Measurements from ENCODE around the gene CBX3.
"Not testable (repeated sequence)": the region's sequence is repeated elsewhere in the genome, so short reads cannot be mapped to it uniquely, and the experiment has no call there.

CBX3 gene

DNA sequence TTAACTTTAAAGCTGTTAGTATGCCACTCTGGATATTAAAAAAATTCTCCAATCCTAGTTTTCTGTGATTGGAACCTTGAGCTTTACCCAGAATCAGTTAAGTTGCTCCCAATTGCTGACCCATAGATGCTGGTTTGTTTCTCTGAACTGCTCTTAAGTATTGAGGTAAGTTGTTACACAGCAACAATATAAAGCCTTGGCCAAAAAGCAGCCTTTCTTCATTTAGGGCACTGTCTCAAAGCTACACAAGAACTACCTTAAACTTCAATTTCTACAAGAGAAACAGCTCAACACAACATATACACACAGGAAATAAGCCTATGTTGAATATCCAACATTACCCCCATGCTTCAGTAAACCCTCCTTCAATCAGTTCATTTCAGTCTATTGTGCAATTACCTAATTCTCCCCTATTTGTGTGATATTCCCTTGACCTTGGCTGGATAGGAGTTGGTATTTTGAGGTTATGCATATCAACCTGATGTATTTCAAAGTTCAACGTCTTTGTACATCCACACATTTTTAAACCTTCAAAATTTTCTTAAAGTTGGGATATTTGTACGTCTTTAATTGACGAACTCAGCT lies 12.5 kb upstream of the CBX3 start:
- Histone ChIP-seq H3K4me1 (ENCODE audit: insufficient read depth, low read length) (no peaks in the 10 kb centered on the region), H3K9ac (ENCODE audit: low read depth, low read length) (no peak overlapping the region), H3K9me3 (ENCODE audit: control insufficient read depth, insufficient read depth, low read length) (no peaks in the 10 kb centered on the region), H3K36me3 (ENCODE audit: insufficient read depth, low read length) (peaks cover 35% of the 10 kb centered on the region)

DNA sequence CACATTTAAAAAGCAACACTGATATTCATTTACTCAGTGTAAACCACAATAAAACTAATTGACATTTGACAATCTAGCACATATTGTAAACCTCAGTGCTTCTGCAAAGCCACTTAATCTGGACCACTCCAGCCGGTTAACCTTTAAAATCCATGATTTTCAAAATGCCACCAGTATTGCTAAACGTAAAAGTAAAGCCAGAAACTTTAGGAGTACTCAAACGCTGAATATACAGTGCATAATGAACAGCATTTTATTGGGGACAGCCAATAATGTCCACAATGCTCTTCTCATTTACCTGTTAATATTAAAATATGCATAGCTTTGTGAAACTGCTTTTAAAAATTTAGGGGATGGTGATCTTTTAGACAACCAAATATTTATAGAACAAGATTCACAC lies 11.8 kb upstream of the CBX3 start:
- peaks cover 41% of the 10 kb centered on the region for H3K36me3 ChIP-seq (ENCODE audit: insufficient read depth, low read length)
- H3K9me3 ChIP-seq (ENCODE audit: control insufficient read depth, insufficient read depth, low read length), result no peaks in the 10 kb centered on the region
- no peak overlapping the region for H3K9ac ChIP-seq (ENCODE audit: low read depth, low read length)
- H3K4me1 ChIP-seq (ENCODE audit: insufficient read depth, low read length), result no peaks in the 10 kb centered on the region

DNA sequence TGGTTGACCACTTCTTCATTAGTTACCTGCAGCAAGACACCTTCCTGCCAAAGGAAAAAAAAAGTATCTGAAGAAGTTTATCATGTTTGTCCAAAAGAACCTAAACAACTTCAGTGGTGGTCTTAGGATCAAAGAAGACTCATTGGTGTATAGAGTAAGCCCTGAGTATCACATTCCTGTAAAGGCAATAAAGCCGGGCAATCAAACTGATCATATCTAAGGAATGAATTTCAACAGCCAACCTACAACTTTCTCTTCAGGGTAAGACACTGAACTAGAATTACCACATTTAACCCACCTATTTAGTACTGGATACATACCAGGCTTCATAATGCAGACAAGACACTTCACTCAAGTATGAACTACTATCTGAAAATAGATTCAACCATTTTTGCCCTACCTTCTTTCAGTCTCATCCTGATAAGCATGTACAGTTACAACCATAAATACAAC lies 11.1 kb upstream of the CBX3 start:
- no peaks in the 10 kb centered on the region for H3K9me3 ChIP-seq (ENCODE audit: control insufficient read depth, insufficient read depth, low read length)
- H3K4me1 ChIP-seq (ENCODE audit: insufficient read depth, low read length), result no peaks in the 10 kb centered on the region
- H3K9ac ChIP-seq (ENCODE audit: low read depth, low read length), result no peak overlapping the region
- peaks cover 45% of the 10 kb centered on the region for H3K36me3 ChIP-seq (ENCODE audit: insufficient read depth, low read length)

DNA sequence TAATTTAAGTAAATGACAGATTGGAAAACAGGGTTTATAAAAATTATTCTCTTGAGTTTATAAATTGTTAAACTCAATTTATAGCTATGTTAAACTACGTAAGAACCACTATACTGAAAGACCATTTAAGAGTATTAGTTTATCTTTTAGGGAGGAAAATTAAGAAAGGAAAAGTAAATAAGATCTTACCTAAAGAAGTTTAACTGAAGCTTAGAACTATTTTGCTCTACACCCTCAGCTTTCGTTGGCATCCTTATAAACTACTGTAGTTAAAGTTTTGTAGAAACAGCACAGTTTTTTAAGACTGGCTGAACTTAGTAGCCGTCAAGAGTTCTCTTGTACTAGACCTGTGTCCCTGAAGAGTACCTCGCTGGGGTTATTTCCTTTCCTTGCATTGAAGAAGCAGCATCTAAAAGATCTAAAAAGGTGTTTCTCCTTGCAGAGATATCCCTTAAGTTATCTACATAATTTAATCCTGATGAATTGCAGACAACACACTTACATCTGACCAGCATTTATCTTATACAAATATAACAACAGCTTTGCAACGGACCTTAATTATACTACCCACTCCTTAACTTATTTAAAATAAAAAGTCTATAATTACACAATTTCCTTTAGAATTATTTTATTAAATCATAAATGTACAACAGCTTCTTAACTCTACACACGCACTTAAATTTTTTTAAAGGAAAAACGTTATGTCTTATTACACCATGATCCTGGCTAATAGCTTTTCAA lies 10.1 kb upstream of the CBX3 start:
- peaks cover 52% of the 10 kb centered on the region for H3K36me3 ChIP-seq (ENCODE audit: insufficient read depth, low read length)
- H3K9me3 ChIP-seq (ENCODE audit: control insufficient read depth, insufficient read depth, low read length), result no peaks in the 10 kb centered on the region
- no peak overlapping the region for H3K9ac ChIP-seq (ENCODE audit: low read depth, low read length)
- peaks cover 2% of the 10 kb centered on the region; the same call in 1 of the 2 replicates for H3K4me1 ChIP-seq (ENCODE audit: insufficient read depth, low read length)

DNA sequence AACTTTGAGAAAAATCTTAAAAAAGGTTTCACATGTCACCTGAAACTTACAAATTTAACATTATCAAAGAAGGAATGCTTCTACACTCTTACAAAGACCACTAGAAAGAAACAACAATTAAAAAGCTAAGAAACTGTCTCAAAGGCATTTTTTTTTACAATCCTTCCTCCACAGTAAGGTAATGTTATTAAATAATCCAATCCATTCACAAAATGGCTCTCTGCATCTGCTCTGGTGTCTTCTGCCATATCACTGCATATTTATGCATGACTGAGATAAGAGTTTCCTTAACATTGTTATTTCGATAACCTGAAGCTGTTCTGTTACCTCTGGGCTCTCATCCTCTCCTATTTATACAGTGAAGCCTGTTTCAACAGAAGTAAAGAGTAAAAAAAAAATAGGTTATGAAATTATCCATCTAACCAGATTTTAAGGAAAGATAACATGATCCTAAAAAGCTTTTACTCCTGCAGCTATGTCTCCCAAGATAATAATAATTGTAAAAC lies 9.5 kb upstream of the CBX3 start:
- H3K4me1 ChIP-seq (ENCODE audit: insufficient read depth, low read length), result peaks cover 8% of the 10 kb centered on the region; the same call in 1 of the 2 replicates

DNA sequence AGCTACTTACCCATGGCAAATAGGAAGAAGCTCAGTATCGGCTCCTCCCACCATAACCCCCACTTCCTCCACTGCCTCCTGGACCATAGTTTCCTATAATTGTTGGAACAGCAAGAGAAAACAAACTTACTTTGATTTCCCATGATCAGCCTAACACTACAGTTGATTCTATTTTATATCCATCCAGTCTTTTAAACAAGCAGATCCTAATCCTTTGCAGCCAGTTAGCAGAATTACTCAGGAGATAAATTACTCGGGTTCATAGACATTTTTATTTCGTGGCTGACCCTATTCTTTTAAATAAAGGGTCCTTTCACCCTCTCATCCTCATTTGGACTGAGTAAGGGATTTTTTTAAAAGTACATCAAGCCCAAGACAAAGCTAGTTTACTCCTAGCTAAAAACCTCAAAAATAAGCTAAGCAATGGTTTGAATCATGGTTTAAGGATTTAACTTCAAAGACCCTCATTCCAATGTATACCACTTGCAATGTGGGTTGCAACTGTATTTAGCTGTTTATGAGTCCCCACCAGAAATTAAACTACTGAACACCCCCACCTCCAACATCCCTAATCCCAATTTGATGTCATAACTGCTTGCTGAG lies 9.0 kb upstream of the CBX3 start:
- H3K9me3 ChIP-seq (ENCODE audit: control insufficient read depth, insufficient read depth, low read length), result no peaks in the 10 kb centered on the region
- H3K9ac ChIP-seq (ENCODE audit: low read depth, low read length), result no peak overlapping the region
- H3K4me1 ChIP-seq (ENCODE audit: insufficient read depth, low read length), result peaks cover 12% of the 10 kb centered on the region; the same call in 1 of the 2 replicates
- peaks cover 64% of the 10 kb centered on the region for H3K36me3 ChIP-seq (ENCODE audit: insufficient read depth, low read length)

More for the DNA sequence above, 9.5 kb upstream of the CBX3 start:
- Histone ChIP-seq H3K9ac (ENCODE audit: low read depth, low read length) (no peak overlapping the region), H3K36me3 (ENCODE audit: insufficient read depth, low read length) (peaks cover 58% of the 10 kb centered on the region), H3K9me3 (ENCODE audit: control insufficient read depth, insufficient read depth, low read length) (no peaks in the 10 kb centered on the region)

DNA sequence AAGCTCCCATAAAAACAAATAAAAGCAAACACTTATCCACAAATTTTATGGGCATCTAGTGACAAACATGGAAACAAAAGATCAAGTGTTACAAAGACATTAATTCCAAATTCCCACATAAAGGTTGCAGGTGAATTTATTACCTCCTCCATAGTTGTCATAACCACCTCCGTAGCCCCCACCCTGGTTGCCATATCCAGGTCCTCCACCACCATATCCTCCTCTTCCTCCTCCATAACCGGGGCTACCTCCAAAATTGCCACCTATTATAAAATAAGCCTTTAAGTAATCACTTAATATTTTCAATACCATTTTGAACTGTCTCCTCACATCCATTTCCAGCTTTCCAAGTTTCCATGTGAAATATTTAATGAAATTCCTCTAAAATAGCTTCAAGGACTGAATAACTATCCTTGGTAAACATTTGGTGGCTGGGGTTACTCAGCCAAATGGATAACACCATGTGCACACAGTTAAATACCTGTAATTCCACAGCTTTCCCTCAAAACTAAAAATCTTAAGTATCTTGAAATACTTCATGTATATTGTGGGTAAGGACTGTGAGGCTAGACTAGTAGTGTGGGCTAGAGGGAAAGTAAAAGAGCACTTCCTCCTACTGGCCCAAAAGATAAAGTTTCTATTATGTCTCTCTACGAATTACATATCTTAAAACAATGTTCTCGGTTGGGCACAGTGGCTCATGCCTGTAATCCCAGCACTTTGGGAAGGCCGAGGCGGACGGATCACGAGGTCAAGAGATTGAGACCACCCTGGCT lies 7.9 kb upstream of the CBX3 start:
- H3K9ac ChIP-seq (ENCODE audit: low read depth, low read length), result no peak overlapping the region
- peaks cover 12% of the 10 kb centered on the region; the same call in 1 of the 2 replicates for H3K4me1 ChIP-seq (ENCODE audit: insufficient read depth, low read length)
- no peaks in the 10 kb centered on the region for H3K9me3 ChIP-seq (ENCODE audit: control insufficient read depth, insufficient read depth, low read length)
- H3K36me3 ChIP-seq (ENCODE audit: insufficient read depth, low read length), result peaks cover 68% of the 10 kb centered on the region

DNA sequence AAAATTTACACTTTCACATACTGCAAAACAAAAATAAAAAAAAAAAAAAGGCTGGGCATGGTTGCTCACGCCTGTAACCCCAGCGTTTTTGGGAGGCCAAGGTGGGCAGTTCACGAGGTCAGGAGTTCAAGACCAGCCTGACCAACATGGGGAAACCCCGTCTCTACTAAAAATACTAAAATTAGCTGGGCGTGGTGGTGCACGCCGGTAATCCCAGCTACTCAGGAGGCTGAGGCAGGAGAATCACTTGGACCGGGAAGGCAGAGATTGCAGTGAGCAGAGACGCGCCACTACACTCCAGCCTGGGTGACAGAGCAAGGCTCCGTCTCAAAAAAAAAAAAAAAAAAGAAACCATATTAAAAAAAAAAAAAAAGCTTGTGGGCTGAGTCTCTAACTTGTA lies 6.8 kb upstream of the CBX3 start:
- peaks cover 79% of the 10 kb centered on the region for H3K36me3 ChIP-seq (ENCODE audit: insufficient read depth, low read length)

DNA sequence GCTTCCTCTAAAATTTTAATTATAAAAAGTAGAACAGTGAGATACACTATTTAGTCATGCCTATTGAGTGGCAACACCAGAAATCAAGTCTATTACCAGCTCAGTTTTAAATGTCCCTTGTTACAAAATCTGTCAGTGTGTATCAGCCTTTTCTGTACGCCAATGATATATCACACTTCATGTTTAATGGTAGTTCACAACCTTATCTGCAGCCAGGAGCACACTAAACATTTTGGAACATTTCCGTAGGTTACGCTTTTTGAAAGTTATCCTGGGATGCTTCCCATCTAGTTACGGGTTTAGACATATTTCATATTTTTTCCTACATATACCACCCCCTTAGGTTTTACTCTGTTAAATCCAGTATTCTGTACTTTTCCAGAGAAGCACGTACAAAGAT lies 6.4 kb upstream of the CBX3 start:
- peaks cover 12% of the 10 kb centered on the region; the same call in 1 of the 2 replicates for H3K4me1 ChIP-seq (ENCODE audit: insufficient read depth, low read length)
- peaks cover 77% of the 10 kb centered on the region for H3K36me3 ChIP-seq (ENCODE audit: insufficient read depth, low read length)
- no peak overlapping the region for H3K9ac ChIP-seq (ENCODE audit: low read depth, low read length)
- H3K9me3 ChIP-seq (ENCODE audit: control insufficient read depth, insufficient read depth, low read length), result no peaks in the 10 kb centered on the region

More for the DNA sequence above, 6.8 kb upstream of the CBX3 start:
- H3K9me3 ChIP-seq (ENCODE audit: control insufficient read depth, insufficient read depth, low read length); H3K9ac ChIP-seq (ENCODE audit: low read depth, low read length): not testable (repeated sequence)
- peaks cover 12% of the 10 kb centered on the region; the same call in 1 of the 2 replicates for H3K4me1 ChIP-seq (ENCODE audit: insufficient read depth, low read length)

DNA sequence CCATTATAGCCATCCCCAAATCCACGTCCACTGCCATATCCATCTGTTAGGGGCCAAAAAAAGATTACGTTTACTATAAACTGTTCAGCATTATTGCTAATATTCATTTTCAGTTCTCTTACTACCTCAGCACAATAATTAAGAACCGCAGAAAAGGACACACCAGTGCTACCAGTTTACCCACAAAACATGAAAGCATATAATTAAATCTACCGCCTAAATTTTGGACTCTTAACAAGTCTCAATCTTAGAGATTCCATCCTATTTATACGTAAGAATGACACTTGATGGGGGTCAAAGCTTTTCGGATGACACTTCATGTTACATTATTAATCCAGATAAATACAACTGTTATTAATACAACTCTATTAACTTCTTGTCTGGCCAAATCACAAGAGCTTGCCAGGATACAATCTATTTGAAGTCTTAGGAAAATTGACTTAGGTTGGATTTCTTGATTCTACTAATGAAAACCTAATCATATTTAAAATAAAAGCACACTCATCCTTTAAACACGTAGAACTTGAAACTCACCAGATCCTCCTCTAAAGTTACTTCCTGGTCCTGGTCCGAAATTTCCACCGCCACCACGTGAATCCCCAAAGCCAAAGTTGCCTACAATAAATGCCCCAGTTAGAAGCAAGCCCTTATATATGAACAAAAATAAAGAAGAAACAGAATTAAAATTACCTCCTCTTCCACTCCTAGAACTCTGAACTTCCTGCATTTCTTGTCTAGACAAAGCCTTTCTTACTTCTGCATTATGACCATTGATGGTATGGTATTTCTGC lies 5.5 kb upstream of the CBX3 start:
- peaks cover 69% of the 10 kb centered on the region for H3K36me3 ChIP-seq (ENCODE audit: insufficient read depth, low read length)
- H3K9me3 ChIP-seq (ENCODE audit: control insufficient read depth, insufficient read depth, low read length), result no peaks in the 10 kb centered on the region
- no peak overlapping the region for H3K9ac ChIP-seq (ENCODE audit: low read depth, low read length)
- peaks cover 12% of the 10 kb centered on the region; the same call in 1 of the 2 replicates for H3K4me1 ChIP-seq (ENCODE audit: insufficient read depth, low read length)

DNA sequence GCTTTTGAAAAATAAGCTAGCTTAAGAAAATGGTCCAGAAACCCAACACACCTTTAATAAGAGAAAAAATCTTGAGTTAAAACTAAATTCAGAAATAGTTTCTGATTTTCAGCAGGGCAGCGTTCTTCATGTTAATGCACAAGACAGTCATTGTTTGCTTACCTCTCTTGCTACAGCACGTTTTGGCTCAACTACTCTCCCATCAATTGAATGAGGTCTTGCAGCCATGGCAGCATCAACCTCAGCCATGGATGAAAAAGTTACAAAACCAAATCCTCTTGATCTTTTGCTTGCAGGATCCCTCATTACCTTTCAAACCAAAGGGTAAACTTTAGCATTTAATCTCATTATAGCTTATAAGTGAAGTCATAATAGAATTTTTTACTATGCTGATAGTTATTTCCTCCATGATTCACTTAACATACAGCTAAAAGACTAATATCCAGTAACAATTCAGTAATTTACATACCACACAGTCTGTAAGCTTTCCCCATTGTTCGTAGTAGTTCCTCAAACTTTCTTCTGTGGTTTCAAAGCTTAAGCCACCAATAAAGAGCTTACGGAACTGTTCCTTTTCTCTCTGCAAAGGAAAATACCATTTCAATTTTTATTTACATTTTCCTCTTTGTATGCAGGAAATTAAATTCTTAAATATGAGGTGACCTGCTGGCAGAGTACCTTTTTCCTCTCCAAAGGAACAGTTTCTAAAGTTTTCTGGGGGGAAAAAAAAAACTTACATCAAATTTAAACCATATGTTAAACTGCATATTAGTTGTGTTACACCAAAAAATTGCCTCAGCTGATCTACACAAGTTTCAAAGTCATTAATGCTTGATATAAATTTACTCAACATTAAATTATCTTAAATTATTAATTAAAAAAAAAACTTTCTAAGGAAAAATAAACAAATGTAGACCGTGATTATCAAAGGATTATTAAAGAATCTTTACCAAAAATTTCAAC lies 4.1 kb upstream of the CBX3 start:
- peak overlapping the region; percentile 99; the same call in 1 of the 2 replicates for H3K9ac ChIP-seq (ENCODE audit: low read depth, low read length)
- H3K36me3 ChIP-seq (ENCODE audit: insufficient read depth, low read length), result peaks cover 60% of the 10 kb centered on the region
- peaks cover 12% of the 10 kb centered on the region; the same call in 1 of the 2 replicates for H3K4me1 ChIP-seq (ENCODE audit: insufficient read depth, low read length)
- H3K9me3 ChIP-seq (ENCODE audit: control insufficient read depth, insufficient read depth, low read length), result no peaks in the 10 kb centered on the region

DNA sequence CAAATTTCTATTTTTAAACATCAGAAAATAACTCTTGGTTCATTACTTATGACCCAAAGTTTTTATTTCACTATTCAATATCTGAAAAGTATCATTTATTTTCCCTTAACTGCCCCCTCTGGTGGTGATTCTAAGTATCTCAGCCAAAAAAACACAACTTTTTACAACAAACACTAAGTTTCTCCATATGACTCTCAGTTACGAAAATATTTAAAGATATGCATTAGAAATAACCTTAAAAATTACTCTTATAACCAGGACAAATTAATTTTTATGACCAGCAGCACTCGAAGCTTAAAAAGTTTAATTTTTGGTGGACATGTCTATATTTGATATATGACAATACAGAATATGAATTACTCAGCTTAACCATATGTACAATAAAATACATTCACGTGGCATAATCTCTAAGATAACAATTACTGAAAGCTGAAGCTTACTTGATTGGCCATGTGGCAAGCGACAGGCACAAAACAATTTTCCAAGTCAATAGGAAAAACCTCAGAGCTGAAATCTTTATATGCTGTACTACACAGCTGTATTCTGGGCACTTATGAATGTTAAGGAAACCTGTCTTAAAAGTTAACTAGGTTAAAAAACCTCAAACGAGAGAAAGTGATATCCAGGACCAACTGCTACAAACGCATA lies 3.3 kb upstream of the CBX3 start:
- Histone ChIP-seq H3K4me1 (ENCODE audit: insufficient read depth, low read length) (peaks cover 12% of the 10 kb centered on the region; the same call in 1 of the 2 replicates), H3K9me3 (ENCODE audit: control insufficient read depth, insufficient read depth, low read length) (no peaks in the 10 kb centered on the region), H3K36me3 (ENCODE audit: insufficient read depth, low read length) (peaks cover 52% of the 10 kb centered on the region), H3K9ac (ENCODE audit: low read depth, low read length) (peak overlapping the region; percentile 99)
